Stimulated activated CD4-positive, alpha-beta T cell treated with anti-CD3 and anti-CD28 coated beads, Interleukin-2, amount 100 ng/mL, for 4 hours (primary cell): ENCODE data around the gene SOAT2.
"Not testable (repeated sequence)": the region's sequence is repeated elsewhere in the genome, so short reads cannot be mapped to it uniquely, and the experiment has no call there.

ENCODE experiments used
- DNase-seq: peaks from one replicate; pipeline ENCODE4 v3.0.0-alpha.2; 2020; ENCODE audit warnings: low read depth

Gene SOAT2

GRCh38 chr12:53105712-53106439 lies 2.6 kb downstream of the SOAT2 start:
- no peak for DNase-seq

DNA sequence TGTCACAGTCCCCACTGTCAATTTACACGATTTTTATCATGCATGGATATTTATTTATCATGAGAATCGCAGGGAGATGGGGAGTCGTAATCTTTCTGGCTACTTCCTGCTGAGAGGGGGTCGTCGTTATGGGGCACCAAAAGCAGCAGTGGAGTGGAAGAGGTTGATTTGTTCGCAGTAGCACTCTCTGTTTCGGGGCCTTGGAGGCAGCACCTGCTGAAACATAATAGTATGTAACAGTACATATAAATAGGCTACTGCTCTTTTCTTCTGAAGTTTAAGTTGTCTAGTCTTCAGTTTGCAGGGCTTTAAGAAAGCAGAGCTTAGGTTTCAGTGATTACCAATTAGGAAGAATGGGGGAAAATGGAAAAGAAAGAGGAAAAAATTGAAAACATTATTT lies 3.8 kb downstream of the SOAT2 start:
- DNase-seq: no peak

DNA sequence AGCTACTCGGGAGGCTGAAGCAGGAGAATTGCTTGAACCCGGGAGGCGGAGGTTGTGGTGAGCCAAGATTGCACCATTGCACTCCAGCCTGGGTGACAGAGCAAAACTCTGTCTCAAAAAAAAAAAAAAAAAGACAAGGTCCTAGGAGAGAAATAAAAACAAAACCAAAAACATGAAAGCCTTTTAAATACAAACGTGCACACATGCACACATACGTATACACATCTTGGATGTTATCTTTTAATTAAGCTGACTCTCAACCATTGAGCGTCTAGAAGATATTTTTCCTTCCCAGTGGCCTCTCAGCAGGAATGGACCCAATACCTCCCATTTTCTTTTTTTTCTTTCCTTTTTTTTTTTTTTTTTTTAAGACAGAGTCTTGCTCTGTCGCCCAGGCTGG lies 9.1 kb downstream of the SOAT2 start:
- DNase-seq: not testable (repeated sequence)

DNA sequence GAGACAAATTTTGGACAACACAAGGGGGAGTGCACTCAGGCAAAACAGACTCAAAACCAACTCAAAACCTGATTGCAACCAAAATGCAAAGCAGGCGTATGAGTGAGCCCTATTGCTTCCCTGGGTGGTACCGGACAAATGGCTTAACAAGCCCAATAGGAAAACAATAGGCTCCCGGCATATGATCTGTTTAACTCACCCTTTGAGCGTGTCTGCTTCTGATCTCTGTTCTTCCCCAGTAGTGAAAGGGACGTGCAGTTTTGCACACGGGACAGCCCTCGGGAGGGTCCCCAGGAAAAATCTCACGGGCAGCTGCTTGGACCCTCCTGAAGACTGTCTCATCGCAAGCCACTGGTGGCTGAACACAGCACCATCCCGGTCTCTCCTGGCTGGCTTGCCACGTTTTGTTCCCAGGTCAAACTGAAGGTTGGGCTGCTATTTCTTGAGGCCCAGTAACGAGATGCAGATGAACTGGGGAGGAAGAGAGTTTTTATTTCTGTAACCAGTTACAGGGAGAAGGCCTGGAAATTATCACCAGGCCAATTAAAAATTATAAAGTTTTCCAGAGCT lies 9.9 kb downstream of the SOAT2 start:
- DNase-seq: no peak

DNA sequence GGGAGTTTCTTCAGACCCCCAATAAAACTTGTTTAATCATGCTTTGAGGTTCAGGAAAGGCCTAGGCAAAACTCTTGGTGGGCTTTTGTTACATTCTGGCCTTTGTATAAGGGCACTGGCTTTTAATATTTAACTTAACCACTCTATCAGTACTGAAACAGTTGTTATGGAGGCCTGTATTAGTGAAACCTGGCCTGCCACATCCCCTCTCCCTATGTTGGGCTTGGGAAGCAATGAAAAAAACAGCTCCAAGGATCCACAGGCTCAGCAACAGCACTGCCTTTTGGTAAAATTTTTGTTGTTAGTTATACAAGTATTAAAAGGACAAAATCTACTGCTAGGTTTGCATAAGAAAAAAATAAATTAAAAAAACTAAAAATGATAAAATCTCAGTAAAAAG lies 10.7 kb downstream of the SOAT2 start:
- DNase-seq: no peak

DNA sequence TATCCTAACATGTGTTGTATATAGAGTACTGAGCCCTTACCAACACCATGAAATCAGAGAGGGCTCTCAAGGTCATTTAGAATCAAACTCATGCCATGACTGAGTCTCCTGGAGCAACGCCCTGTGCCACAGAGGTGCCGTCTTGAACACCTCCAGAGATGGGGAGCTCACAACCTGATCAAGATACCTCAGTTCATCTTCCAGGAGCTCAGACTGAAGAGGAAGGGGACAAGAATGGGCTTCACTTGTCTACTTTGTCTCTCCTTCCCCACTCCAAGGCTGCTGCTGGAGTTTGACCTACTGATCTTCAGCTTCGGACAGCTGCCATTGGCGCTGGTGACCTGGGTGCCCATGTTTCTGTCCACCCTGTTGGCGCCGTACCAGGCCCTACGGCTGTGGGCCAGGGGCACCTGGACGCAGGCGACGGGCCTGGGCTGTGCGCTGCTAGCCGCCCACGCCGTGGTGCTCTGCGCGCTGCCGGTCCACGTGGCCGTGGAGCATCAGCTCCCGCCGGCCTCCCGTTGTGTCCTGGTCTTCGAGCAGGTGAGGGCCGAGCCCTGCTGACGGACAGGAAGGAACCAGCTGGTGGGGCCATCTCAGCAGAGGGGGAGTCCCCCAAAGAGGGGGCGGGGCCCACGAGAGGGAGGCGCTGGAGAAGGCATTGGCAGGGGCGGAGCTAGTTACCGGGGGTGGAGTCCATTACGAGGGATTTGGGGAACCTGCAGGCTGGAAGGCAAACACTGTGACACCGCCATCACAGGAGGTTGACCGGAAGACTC lies 12.0 kb downstream of the SOAT2 start:
- no peak for DNase-seq

GRCh38 chr12:53115891-53116648 lies 12.8 kb downstream of the SOAT2 start:
- DNase-seq: no peak

GRCh38 chr12:53118751-53119300 lies 15.5 kb downstream of the SOAT2 start:
- no peak for DNase-seq

DNA sequence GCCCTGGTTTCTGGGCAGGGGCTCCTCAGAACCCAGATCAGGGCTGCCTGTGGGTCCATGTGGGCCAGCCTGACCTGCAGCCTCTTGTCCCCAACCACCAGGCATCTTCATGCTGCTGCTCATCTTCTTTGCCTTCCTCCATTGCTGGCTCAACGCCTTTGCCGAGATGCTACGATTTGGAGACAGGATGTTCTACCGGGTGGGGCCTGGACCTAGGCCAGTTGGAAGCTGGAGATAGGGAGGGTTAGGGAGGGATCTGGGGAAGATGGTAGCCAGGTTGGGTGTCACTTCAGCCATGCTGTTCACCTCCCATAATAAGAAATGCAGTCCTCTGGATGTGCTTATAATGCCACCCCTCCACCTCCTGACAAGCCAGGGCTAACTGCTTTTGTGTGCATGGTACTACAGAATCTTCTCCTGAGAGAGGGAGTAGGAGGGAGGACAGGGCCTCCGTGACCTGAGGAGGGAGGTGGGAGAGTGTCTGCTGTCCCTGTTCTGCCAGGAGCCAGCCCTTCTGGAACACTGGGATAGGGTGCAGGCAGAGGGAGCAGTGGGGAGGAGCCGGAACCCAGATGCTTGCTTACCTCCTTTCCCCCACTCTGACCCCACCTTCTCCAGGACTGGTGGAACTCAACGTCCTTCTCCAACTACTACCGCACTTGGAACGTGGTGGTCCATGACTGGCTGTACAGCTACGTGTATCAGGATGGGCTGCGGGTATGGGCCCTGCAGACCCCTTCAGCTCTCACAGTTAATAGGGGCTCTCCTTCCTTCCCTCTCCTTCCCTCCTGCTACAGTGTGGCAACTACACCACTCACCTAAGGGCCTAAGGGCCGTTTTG lies 17.6 kb downstream of the SOAT2 start:
- no peak for DNase-seq

GRCh38 chr12:53122961-53123468 lies 19.7 kb downstream of the SOAT2 start:
- no peak for DNase-seq

DNA sequence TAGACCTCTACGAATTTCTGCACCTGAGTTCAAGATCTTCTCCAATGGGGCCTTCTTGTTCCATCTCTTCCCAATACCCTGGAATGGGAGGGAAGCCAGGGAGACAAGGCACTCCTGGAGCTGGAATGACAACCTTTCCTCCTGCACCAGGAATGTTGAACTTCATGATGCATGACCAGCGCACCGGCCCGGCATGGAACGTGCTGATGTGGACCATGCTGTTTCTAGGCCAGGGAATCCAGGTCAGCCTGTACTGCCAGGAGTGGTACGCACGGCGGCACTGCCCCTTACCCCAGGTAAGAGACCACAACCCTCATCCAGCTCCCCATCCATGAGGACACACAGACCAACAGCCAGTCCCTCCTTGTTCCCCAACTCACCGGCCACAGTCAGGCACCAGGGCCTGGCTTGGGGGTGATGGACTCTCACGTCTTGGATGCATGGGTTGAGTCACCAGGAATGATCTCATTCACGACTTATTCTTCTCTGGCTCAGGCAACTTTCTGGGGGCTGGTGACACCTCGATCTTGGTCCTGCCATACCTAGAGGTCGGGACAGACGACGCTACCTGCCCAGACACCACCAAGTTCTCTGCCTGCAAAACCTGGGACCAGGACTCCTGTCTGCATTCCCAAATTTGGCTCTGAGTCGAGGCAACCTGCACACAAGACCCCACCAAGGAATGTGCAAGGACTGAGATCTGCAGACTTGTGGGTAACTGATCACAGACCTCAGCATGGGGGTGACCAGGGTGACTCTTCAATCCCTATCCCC lies 20.5 kb downstream of the SOAT2 start:
- DNase-seq: no peak

- no peak for DNase-seq
Observed at GRCh38 chr12:53124352-53124723, 21.1 kb downstream of the SOAT2 start.

GRCh38 chr12:53127169-53127568 lies 23.9 kb downstream of the SOAT2 start:
- DNase-seq: no peak

GRCh38 chr12:53128780-53129569 lies 25.7 kb downstream of the SOAT2 start:
- DNase-seq: no peak

DNA sequence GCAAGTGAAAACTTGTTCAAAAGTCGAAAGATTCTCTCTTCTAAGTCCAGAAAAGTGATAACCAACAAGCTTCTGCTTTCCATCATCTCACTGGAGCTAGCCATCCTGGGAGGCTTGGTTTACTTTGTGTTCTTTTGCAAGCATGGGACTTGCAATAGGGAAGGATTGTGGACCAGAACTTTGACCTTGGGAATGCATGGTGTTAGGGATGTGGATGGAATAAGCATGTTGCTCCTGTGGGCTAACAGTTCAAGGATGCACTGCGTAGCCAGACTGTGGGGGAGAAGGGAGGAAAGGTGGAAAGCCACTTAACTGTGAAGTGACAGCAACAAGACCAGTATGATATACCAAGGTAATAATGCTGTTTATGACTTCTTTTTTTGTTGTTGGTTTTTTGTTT lies 28.6 kb downstream of the SOAT2 start:
- DNase-seq: no peak

GRCh38 chr12:53133722-53134121 lies 30.4 kb downstream of the SOAT2 start:
- no peak for DNase-seq

GRCh38 chr12:53143355-53143754 lies 40.1 kb downstream of the SOAT2 start:
- no peak for DNase-seq

- no peak for DNase-seq
Observed at GRCh38 chr12:53145383-53146260, 42.3 kb downstream of the SOAT2 start.

GRCh38 chr12:53147181-53147580 lies 43.9 kb downstream of the SOAT2 start:
- DNase-seq: no peak
